Lower leg skin (tissue), 3 donors: ENCODE data around the gene GIMAP1.

ENCODE experiments used
- CTCF ChIP-seq, 3 donors: fragments of 450-650 bp; IDR thresholded peaks; one replicate each; pipeline ENCODE4 v1.5.1; 2016; ENCODE audit warnings: antibody characterized with exemption in 3 of 3, mild to moderate bottlenecking in 3 of 3, moderate library complexity in 2 of 3
- POLR2A ChIP-seq, 2 donors: fragments of 450-650 bp; IDR thresholded peaks; one replicate each; pipeline ENCODE4 v1.6.1; 2016 to 2017; ENCODE audit warnings: antibody characterized with exemption in 2 of 2, mild to moderate bottlenecking in 1 of 2, moderate library complexity in 1 of 2

DNA sequence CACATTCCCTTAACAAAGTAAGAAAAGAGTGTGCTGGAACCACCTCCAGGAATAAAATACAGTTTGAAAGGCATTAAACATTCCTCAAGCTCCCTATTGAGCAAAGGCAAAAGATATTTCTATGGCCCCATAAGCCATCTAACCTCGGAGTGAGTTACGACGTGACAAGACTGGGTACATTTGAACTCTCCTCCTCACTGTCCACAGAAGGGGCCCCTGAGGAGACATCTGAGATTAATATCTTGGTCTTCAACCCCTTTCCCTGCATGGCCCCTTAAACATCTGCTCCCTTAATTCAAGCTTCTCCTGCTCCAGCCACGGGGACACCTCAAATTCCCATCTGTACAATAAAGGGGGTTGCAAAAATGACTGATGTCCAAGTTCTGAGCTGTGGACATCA, 526 bp downstream of the GIMAP1 start:
- no peak for TF ChIP-seq CTCF (IDR thresholded peaks at IDR 0.05)
- TF ChIP-seq POLR2A (IDR thresholded peaks at IDR 0.05), result no peak
